GM12875 (cell line): Measurements from ENCODE around the gene FGFR2.

Experiments
- H3K4me3 ChIP-seq: one replicate; pipeline ENCODE4 v1.5.1; 2011; ENCODE audit warnings: low read depth, low read length, control low read depth
- CTCF ChIP-seq: IDR thresholded peaks from 2 replicates; pipeline ENCODE4 v1.5.1; 2011; ENCODE audit warnings: low read depth, mild to moderate bottlenecking, control low read depth, inconsistent platforms, low read length, moderate library complexity, borderline replicate concordance; ENCODE audit not compliant: insufficient read depth

The FGFR2 gene

DNA sequence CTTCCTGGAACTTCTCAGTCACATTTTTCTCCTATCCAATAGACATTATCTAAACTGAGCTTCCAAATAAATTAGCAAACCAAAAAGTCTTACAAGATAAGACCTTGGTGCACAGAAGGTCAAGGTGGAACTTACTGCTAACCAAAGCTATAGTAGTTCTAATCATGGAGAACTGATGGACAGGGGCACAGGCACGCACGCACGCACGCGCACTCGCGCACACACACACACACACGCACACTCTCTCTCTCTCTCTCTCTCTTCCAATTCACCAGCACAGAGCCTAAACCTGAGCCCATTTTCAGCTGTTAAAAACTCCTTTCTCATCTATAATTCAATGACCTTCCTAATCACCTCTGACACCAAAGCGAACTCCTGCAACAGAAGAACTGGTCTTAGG lies 7.5 kb downstream of the FGFR2 start:
- no peak for TF ChIP-seq CTCF

GRCh38 chr10:121589553-121589952 lies 8.7 kb downstream of the FGFR2 start:
- no peak for TF ChIP-seq CTCF
- H3K4me3 ChIP-seq = no peak overlapping the region

More for the DNA sequence above, 7.5 kb downstream of the FGFR2 start:
- no peak overlapping the region for H3K4me3 ChIP-seq

DNA sequence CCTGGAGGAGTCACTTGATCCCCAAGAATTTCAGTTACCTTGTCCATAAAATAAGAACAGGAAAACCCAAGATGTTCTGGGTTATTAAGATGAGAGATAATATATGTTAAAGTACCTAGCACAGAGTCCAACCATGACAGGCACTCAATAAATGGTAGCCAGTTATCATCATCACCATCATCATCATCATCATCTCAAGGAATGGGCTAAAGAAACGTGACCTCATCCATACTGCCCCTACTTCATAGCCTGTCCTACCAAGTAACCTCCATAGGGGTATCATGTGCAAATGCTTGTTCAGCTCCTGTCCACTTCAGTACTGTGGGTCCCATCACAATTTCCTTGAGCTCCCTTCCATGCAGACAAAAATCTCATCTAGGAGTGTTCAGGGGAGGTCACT lies 14.4 kb downstream of the FGFR2 start:
- no peak overlapping the region for H3K4me3 ChIP-seq
- no peak for TF ChIP-seq CTCF

GRCh38 chr10:121583258-121583657 lies 15.0 kb downstream of the FGFR2 start:
- no peak for TF ChIP-seq CTCF

GRCh38 chr10:121580276-121581116 lies 17.7 kb downstream of the FGFR2 start:
- no peak for TF ChIP-seq CTCF
- H3K4me3 ChIP-seq = no peak overlapping the region

More at GRCh38 chr10:121583258-121583657, 15.0 kb downstream of the FGFR2 start:
- no peak overlapping the region for H3K4me3 ChIP-seq

GRCh38 chr10:121579656-121580055 lies 18.6 kb downstream of the FGFR2 start:
- TF ChIP-seq CTCF = no peak
- no peak overlapping the region for H3K4me3 ChIP-seq

GRCh38 chr10:121578965-121579364 lies 19.3 kb downstream of the FGFR2 start:
- no peak for TF ChIP-seq CTCF
- H3K4me3 ChIP-seq = no peak overlapping the region
